K562 treated with DMSO at 1 percent for 24 hours (cell line): ENCODE data around the gene CLDN24. TPM values are rescaled to one million over a fixed set of nuclear protein-coding genes. Genes with fewer than 3 reads are reported as not detected.

Source experiments
- total RNA-seq: library from RNA; unstranded; fragments of 300-600 nt; gene quantifications from 2 replicates; pipeline ENCODE4 v1.2.3, GENCODE V29; 2022; ENCODE audit warnings: low read depth; ENCODE audit not compliant: insufficient read depth

The CLDN24 gene
- total RNA-seq = not detected in 2 replicates

DNA sequence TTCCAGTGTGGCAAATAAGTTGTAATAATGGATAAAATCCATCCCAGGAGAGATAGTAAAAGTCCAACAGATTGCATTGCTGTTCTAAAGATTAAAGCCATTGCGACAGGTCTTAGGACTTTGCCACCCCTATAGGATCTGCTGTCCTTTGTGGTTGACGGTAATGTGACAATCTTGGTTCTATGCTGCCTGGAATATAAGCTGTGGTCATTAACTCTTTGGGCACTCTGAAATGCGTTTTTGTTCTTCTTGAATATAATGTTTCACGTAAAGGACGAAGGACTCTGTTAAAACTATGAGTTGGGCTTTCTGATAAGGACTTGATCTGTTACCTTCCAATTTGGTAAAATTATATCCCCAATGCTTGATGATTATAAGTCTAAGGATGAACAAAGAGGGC lies at the start of gene CLDN24:
CLDN24 (minus strand) TSS at position 101 of the 400 bp plus-strand sequence; CDS start at position 101, 0 bp downstream.

GRCh38 chr4:183320211-183321059 lies 1.8 kb downstream of the CLDN24 start, which contains the start of gene CLDN22:
CLDN22 (minus strand) TSS chr4:183320276; CDS start chr4:183320218, 58 bp downstream.

Other genes with a start within 250 kb of the CLDN24 start
- gene WWC2, start 223.2 kb downstream of the CLDN24 start, total RNA-seq = 11.7 and 12.5 TPM in 2 replicates
- gene CLDN22, start 2.1 kb downstream of the CLDN24 start, total RNA-seq = not detected in 2 replicates
- 19.9 and 21.0 TPM in 2 replicates for gene CDKN2AIP, start 122.2 kb upstream of the CLDN24 start, total RNA-seq
- 12.8 and 16.6 TPM in 2 replicates for gene ING2, start 182.6 kb upstream of the CLDN24 start, total RNA-seq